Spleen (tissue), 11 donors: ENCODE results near the gene LDB2. TPM values are rescaled to one million over a fixed set of nuclear protein-coding genes. Genes with fewer than 3 reads are reported as not detected.

Experiments
- DNase-seq: peaks from one replicate; pipeline ENCODE4 v3.0.0-alpha.2; 2020
- H3K27ac ChIP-seq, 8 donors: fragments of 200-600 bp; sonication (generic) in 7 of 8; 1 replicate in 4 of 8; 2 replicates in 4 of 8; pipeline versions ENCODE4 v1.5.0 to v1.8.0; 2016 to 2021; ENCODE audit warnings: inconsistent platforms in 4 of 8, mild to moderate bottlenecking in 4 of 8, moderate library complexity in 1 of 8
- H3K27me3 ChIP-seq, 7 donors: fragments of 200-600 bp; sonication (generic) in 6 of 7; replicated peaks in 1 of 7; 1 replicate in 4 of 7; 2 replicates in 3 of 7; pipeline versions ENCODE4 v1.5.0 to v1.8.0; 2016 to 2021; ENCODE audit warnings: inconsistent platforms in 3 of 7, mild to moderate bottlenecking in 1 of 7
- H3K36me3 ChIP-seq, 6 donors: fragments of 200-600 bp; sonication (generic) in 5 of 6; 1 replicate in 4 of 6; 2 replicates in 2 of 6; pipeline versions ENCODE4 v1.5.0 to v1.8.0; 2016 to 2021; ENCODE audit warnings: inconsistent platforms in 2 of 6
- H3K4me1 ChIP-seq, 6 donors: fragments of 200-600 bp; sonication (generic) in 5 of 6; 1 replicate in 3 of 6; 2 replicates in 3 of 6; pipeline versions ENCODE4 v1.5.0 to v1.8.0; 2016 to 2021; ENCODE audit warnings: inconsistent platforms in 3 of 6
- H3K4me3 ChIP-seq, 8 donors: fragments of 200-600 bp; sonication (generic) in 7 of 8; 1 replicate in 4 of 8; 2 replicates in 4 of 8; pipeline versions ENCODE4 v1.5.0 to v1.8.0; 2016 to 2021; ENCODE audit warnings: inconsistent platforms in 4 of 8, mild to moderate bottlenecking in 4 of 8, moderate library complexity in 2 of 8
- H3K9me3 ChIP-seq, 8 donors: fragments of 200-600 bp; sonication (generic) in 7 of 8; 1 replicate in 4 of 8; 2 replicates in 4 of 8; pipeline versions ENCODE4 v1.5.0 to v1.8.0; 2016 to 2021; ENCODE audit warnings: inconsistent platforms in 4 of 8
- CTCF ChIP-seq, 11 experiments: fragments of 200-600 bp in 7 of 11; fragments of 450-650 bp in 4 of 11; sonication (generic) in 4 of 11; IDR thresholded peaks in 8 of 11; conservative IDR thresholded peaks in 3 of 11; 1 replicate in 7 of 11; 2 replicates in 4 of 11; pipeline versions ENCODE4 v1.4.0 to v1.8.0; 2016 to 2021; ENCODE audit warnings: antibody characterized with exemption in 11 of 11, inconsistent platforms in 4 of 11, mild to moderate bottlenecking in 1 of 11
- POLR2A ChIP-seq, 3 donors: fragments of 450-650 bp; IDR thresholded peaks; one replicate each; pipeline ENCODE4 v1.5.1; 2017; ENCODE audit warnings: antibody characterized with exemption in 3 of 3, mild to moderate bottlenecking in 1 of 3
- POLR2AphosphoS5 ChIP-seq, 3 donors: sonication (generic); formaldehyde crosslinking; IDR thresholded peaks; one replicate each; pipeline ENCODE4 v1.5.1; 2017; ENCODE audit warnings: antibody characterized with exemption in 3 of 3
- WGBS, 5 donors: extraction: QIAGEN DNeasy Blood & Tissue Kit in 3 of 5; methylation state at CpG; one replicate each; pipeline versions ENCODE4 v1.1.5 to v1.1.7; 2013 to 2018; 5-methylcytosine and 5-hydroxymethylcytosine counted together
- intact Hi-C: fragments of 100-400 bp; cut with DNase I; formaldehyde crosslinking; loops from one replicate; pipeline ENCODE4 v1.15.0; 2023; ENCODE audit warnings: low total_unique reads
- polyA plus RNA-seq, 3 donors: library from polyadenylated mRNA; stranded (reverse); fragments of 200-250 nt; gene quantifications; one replicate each; pipeline ENCODE4 v1.2.1, GENCODE V29; 2013
- total RNA-seq, 7 donors: library from RNA; depleted of rRNA in 3 of 7; stranded (reverse); fragments of >200 nt in 3 of 7; fragmentation: NEBNext Ultra II Directional in 4 of 7; extraction: Animal tissue kit (Norgen Biotek cat#: 25700) in 4 of 7; gene quantifications; one replicate each; pipeline versions ENCODE4 v1.1.0 to v1.2.1, GENCODE V29; 2016 to 2021
- donor health status: healthy with polysubstance abuse.
- donor health status: DM: no; HTN: no; CAD: no; lungs with moderate emphysema.
- donor health status: DM: no; HTN: no; CAD: no.
- donor health status: Bipolar disorder and iron deficiency.
- donor health status: healthy.
- donor health status: DM: no; HTN: no; CAD: no.
- donor health status: DM: yes; HTN: yes; CAD: no.

The LDB2 gene
- total and polyA plus RNA-seq, 10 donors, result 24.1 to 257 (median 142) TPM

GRCh38 chr4:16759931-16760582 lies 138.4 kb downstream of the LDB2 start:
- no peaks in the 10 kb centered on the region for H3K27me3 ChIP-seq
- no peaks in the 10 kb centered on the region for H3K9me3 ChIP-seq
- H3K4me3 ChIP-seq, result no peak overlapping the region
- H3K36me3 ChIP-seq, result peaks cover 0 to 15% (median 0%) of the 10 kb centered on the region in 6 donors
- 63 to 91% (median 80%) methylated on average over 5 of the region's 5 CpGs for WGBS, 5 donors
- intact Hi-C loops, result no loop called here
- no peak for DNase-seq
- TF ChIP-seq POLR2A (IDR thresholded peaks at IDR 0.05) (no peak), POLR2AphosphoS5 (IDR thresholded peaks at IDR 0.05) (no peak), CTCF (IDR thresholded peaks at IDR 0.05 in 8 of 11, conservative IDR thresholded peaks at IDR 0.05 in 3 of 11) (no peak)
- no peaks in the 10 kb centered on the region for H3K4me1 ChIP-seq
- H3K27ac ChIP-seq, result no peak overlapping the region

GRCh38 chr4:16758816-16759215 lies 139.6 kb downstream of the LDB2 start:
- H3K27ac ChIP-seq, result no peak overlapping the region
- intact Hi-C loops, result no loop called here
- 80 to 87% (median 83%) methylated on average over 8 of the region's 8 CpGs for WGBS, 5 donors
- no peaks in the 10 kb centered on the region for H3K27me3 ChIP-seq
- H3K9me3 ChIP-seq, result no peaks in the 10 kb centered on the region
- no peak for DNase-seq
- H3K4me1 ChIP-seq, result no peaks in the 10 kb centered on the region
- TF ChIP-seq POLR2A (IDR thresholded peaks at IDR 0.05) (no peak), POLR2AphosphoS5 (IDR thresholded peaks at IDR 0.05) (no peak), CTCF (IDR thresholded peaks at IDR 0.05 in 8 of 11, conservative IDR thresholded peaks at IDR 0.05 in 3 of 11) (no peak)
- H3K36me3 ChIP-seq, result peaks cover 0 to 21% (median 0%) of the 10 kb centered on the region in 6 donors
- no peak overlapping the region for H3K4me3 ChIP-seq

- no peaks in the 10 kb centered on the region for H3K27me3 ChIP-seq
- H3K36me3 ChIP-seq, result peaks cover 0 to 21% (median 0%) of the 10 kb centered on the region in 6 donors
- intact Hi-C loops, result no loop called here
- TF ChIP-seq CTCF (IDR thresholded peaks at IDR 0.05 in 8 of 11, conservative IDR thresholded peaks at IDR 0.05 in 3 of 11) (no peak), POLR2AphosphoS5 (IDR thresholded peaks at IDR 0.05) (no peak), POLR2A (IDR thresholded peaks at IDR 0.05) (no peak)
- WGBS, 5 donors, result 86 to 92% (median 88%) methylated on average over 2 of the region's 2 CpGs
- no peaks in the 10 kb centered on the region for H3K4me1 ChIP-seq
- H3K9me3 ChIP-seq, result no peaks in the 10 kb centered on the region
- no peak for DNase-seq
- no peak overlapping the region for H3K27ac ChIP-seq
- no peak overlapping the region for H3K4me3 ChIP-seq
Measured at GRCh38 chr4:16758255-16758654, 140.2 kb downstream of the LDB2 start.

GRCh38 chr4:16757080-16757521 lies 141.3 kb downstream of the LDB2 start:
- intact Hi-C loops, result no loop called here
- Histone ChIP-seq H3K4me3 (no peak overlapping the region), H3K27ac (no peak overlapping the region), H3K4me1 (no peaks in the 10 kb centered on the region), H3K36me3 (peaks cover 0 to 21% (median 0%) of the 10 kb centered on the region in 6 donors), H3K27me3 (no peaks in the 10 kb centered on the region), H3K9me3 (no peaks in the 10 kb centered on the region)
- peak in 2 of 3 donors; percentile 6 to 29 for TF ChIP-seq POLR2AphosphoS5 (IDR thresholded peaks at IDR 0.05)
- no peak for TF ChIP-seq CTCF (IDR thresholded peaks at IDR 0.05 in 8 of 11, conservative IDR thresholded peaks at IDR 0.05 in 3 of 11)
- no peak for DNase-seq
- 77 to 89% (median 82%) methylated on average over 14 of the region's 14 CpGs for WGBS, 5 donors
